ENCODE results near the gene PRRG3. TPM values are rescaled to one million over a fixed set of nuclear protein-coding genes. Genes with fewer than 3 reads are reported as not detected.

Gene PRRG3
- total and polyA plus RNA-seq, 4 donors = 0.11 to 5.6 (median 1.5) TPM

GRCh38 chrX:151746502-151746901, 51.2 kb downstream of the PRRG3 start:
- no peak for ATAC-seq (ENCODE audit: insufficient read depth, low FRiP score)
- Histone ChIP-seq H3K27ac (ENCODE audit: low read depth in 1 of 2, low read length in 1 of 2) (no peak overlapping the region), H3K9me3 (ENCODE audit: control insufficient read depth in 4 of 4, insufficient read depth in 3 of 4, low read length in 3 of 4) (peaks cover 0 to 4% (median 0%) of the 10 kb centered on the region in 4 donors), H3K4me1 (ENCODE audit: control insufficient read depth in 5 of 5, insufficient read depth in 5 of 5, low read length in 5 of 5) (no peaks in the 10 kb centered on the region), H3K36me3 (ENCODE audit: control insufficient read depth in 4 of 4, insufficient read depth in 4 of 4, low read length in 4 of 4) (no peaks in the 10 kb centered on the region), H3K27me3 (ENCODE audit: control insufficient read depth in 3 of 3, insufficient read depth in 3 of 3, low read length in 2 of 3) (peaks cover 0 to 5% (median 2%) of the 10 kb centered on the region in 3 donors), H3K4me3 (no peak overlapping the region), H3K9ac (ENCODE audit: insufficient read depth in 1 of 2, low read length in 2 of 2) (no peak overlapping the region)
- no peak for DNase-seq
- 53 to 74% methylated on average over 2 of the region's 2 CpGs for WGBS, 2 donors
- TF ChIP-seq, protein P1, sequence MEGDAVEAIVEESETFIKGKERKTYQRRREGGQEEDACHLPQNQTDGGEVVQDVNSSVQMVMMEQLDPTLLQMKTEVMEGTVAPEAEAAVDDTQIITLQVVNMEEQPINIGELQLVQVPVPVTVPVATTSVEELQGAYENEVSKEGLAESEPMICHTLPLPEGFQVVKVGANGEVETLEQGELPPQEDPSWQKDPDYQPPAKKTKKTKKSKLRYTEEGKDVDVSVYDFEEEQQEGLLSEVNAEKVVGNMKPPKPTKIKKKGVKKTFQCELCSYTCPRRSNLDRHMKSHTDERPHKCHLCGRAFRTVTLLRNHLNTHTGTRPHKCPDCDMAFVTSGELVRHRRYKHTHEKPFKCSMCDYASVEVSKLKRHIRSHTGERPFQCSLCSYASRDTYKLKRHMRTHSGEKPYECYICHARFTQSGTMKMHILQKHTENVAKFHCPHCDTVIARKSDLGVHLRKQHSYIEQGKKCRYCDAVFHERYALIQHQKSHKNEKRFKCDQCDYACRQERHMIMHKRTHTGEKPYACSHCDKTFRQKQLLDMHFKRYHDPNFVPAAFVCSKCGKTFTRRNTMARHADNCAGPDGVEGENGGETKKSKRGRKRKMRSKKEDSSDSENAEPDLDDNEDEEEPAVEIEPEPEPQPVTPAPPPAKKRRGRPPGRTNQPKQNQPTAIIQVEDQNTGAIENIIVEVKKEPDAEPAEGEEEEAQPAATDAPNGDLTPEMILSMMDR (IDR thresholded peaks at IDR 0.05; ENCODE audit: control extremely low read depth, extremely low read depth) = no peak

- Histone ChIP-seq H3K27ac (ENCODE audit: low read depth in 1 of 2, low read length in 1 of 2) (no peak overlapping the region), H3K4me1 (ENCODE audit: control insufficient read depth in 5 of 5, insufficient read depth in 5 of 5, low read length in 5 of 5) (no peaks in the 10 kb centered on the region), H3K4me3 (no peak overlapping the region), H3K27me3 (ENCODE audit: control insufficient read depth in 3 of 3, insufficient read depth in 3 of 3, low read length in 2 of 3) (peaks cover 0 to 6% (median 2%) of the 10 kb centered on the region in 3 donors), H3K9ac (ENCODE audit: insufficient read depth in 1 of 2, low read length in 2 of 2) (no peak overlapping the region), H3K36me3 (ENCODE audit: control insufficient read depth in 4 of 4, insufficient read depth in 4 of 4, low read length in 4 of 4) (no peaks in the 10 kb centered on the region), H3K9me3 (ENCODE audit: control insufficient read depth in 4 of 4, insufficient read depth in 3 of 4, low read length in 3 of 4) (no peaks in the 10 kb centered on the region)
- ATAC-seq (ENCODE audit: insufficient read depth, low FRiP score) (no peak), DNase-seq (no peak)
- WGBS, 2 donors = 88 to 92% methylated on average over 5 of the region's 5 CpGs
- TF ChIP-seq, protein P1 (IDR thresholded peaks at IDR 0.05; ENCODE audit: control extremely low read depth, extremely low read depth) = no peak
These were observed 55.3 kb downstream of the PRRG3 start for GRCh38 chrX:151750511-151750910.

DNA sequence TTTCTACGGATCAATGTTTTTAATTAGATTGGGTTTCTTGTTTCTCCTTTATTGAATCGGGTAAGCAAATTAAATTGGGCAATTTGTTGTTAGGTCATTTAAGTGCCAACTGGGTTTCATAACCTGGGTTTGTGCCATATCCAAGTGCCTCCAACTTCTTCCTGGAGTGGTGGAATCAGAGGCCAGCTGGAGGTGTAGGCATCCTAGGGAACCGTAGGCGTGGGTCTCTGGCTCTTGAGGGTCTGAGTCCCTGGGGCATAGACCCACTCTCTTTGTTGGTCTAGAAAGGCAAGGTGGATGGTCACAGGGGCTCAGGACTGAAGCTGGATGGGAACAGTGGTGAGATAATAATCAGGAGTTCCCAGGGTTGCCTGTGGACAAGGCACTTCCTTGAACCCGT, 57.6 kb downstream of the PRRG3 start:
- TF ChIP-seq, protein P1 (IDR thresholded peaks at IDR 0.05; ENCODE audit: control extremely low read depth, extremely low read depth) = no peak
- Histone ChIP-seq H3K27ac (ENCODE audit: low read depth in 1 of 2, low read length in 1 of 2) (no peak overlapping the region), H3K9ac (ENCODE audit: insufficient read depth in 1 of 2, low read length in 2 of 2) (no peak overlapping the region), H3K9me3 (ENCODE audit: control insufficient read depth in 4 of 4, insufficient read depth in 3 of 4, low read length in 3 of 4) (no peaks in the 10 kb centered on the region), H3K4me3 (no peak overlapping the region), H3K27me3 (ENCODE audit: control insufficient read depth in 3 of 3, insufficient read depth in 3 of 3, low read length in 2 of 3) (peaks cover 0 to 6% (median 2%) of the 10 kb centered on the region in 3 donors), H3K4me1 (ENCODE audit: control insufficient read depth in 5 of 5, insufficient read depth in 5 of 5, low read length in 5 of 5) (no peaks in the 10 kb centered on the region), H3K36me3 (ENCODE audit: control insufficient read depth in 4 of 4, insufficient read depth in 4 of 4, low read length in 4 of 4) (no peaks in the 10 kb centered on the region)
- WGBS, 2 donors = 62 to 65% methylated on average over 5 of the region's 5 CpGs
- DNase-seq (no peak), ATAC-seq (ENCODE audit: insufficient read depth, low FRiP score) (no peak)

Data from lung (tissue), 12 donors.